Naive thymus-derived CD4-positive, alpha-beta T cell (primary cell): ENCODE results near the gene LENG1. TPM values are rescaled to one million over a fixed set of nuclear protein-coding genes. Genes with fewer than 3 reads are reported as not detected.

Experiments
- ATAC-seq: fragments of 150-1000 bp; cut with Tn5 transposase; 2 replicates; pipeline ENCODE4 v1.10.0; 2021; ENCODE audit warnings: mild to moderate bottlenecking, moderate library complexity
- CTCF ChIA-PET: fragments of 350-600 bp; sonication (Branson Sonifier 250); formaldehyde crosslinking; loops from one replicate; lab custom pipeline; 2021; ENCODE audit warnings: antibody characterized with exemption; lab: Charles Lee
- POLR2A ChIA-PET: fragments of 350-600 bp; sonication (Branson Sonifier 250); formaldehyde crosslinking; loops from one replicate; lab custom pipeline; 2021; ENCODE audit warnings: antibody characterized with exemption, inconsistent platforms; lab: Charles Lee
- DNase-seq, 9 donors: peaks; one replicate each; pipeline versions ENCODE4 v3.0.0 to v3.0.0-alpha.2; 2020 to 2022; ENCODE audit warnings: mixed read lengths in 1 of 9
- H3K27ac ChIP-seq: one replicate; pipeline ENCODE4 v1.7.0; 2013; ENCODE audit warnings: mild to moderate bottlenecking, low read depth, low read length, moderate library complexity
- H3K27me3 ChIP-seq, 2 donors: one replicate each; pipeline ENCODE4 v1.7.0; 2013; ENCODE audit warnings: low read length in 2 of 2, mild to moderate bottlenecking in 2 of 2, moderate library complexity in 2 of 2; ENCODE audit not compliant: control insufficient read depth in 2 of 2, insufficient read depth in 2 of 2
- H3K36me3 ChIP-seq, 3 experiments: 1 replicate in 2 of 3; 2 replicates in 1 of 3; pipeline ENCODE4 v1.7.0; 2013; ENCODE audit warnings: low read length in 3 of 3, mild to moderate bottlenecking in 3 of 3, moderate library complexity in 1 of 3; ENCODE audit not compliant: insufficient read depth in 3 of 3, control insufficient read depth in 2 of 3
- H3K4me1 ChIP-seq, 2 donors: one replicate each; pipeline ENCODE4 v1.7.0; 2013; ENCODE audit warnings: low read length in 2 of 2, mild to moderate bottlenecking in 2 of 2, moderate library complexity in 1 of 2; ENCODE audit not compliant: control insufficient read depth in 2 of 2, insufficient read depth in 2 of 2
- H3K4me3 ChIP-seq: 2 replicates; pipeline ENCODE4 v1.7.0; 2013; ENCODE audit warnings: mild to moderate bottlenecking, low read length
- H3K9me3 ChIP-seq, 3 experiments: 1 replicate in 2 of 3; 2 replicates in 1 of 3; pipeline ENCODE4 v1.7.0; 2013; ENCODE audit warnings: low read length in 3 of 3; ENCODE audit not compliant: control insufficient read depth in 2 of 3
- H3K27ac Mint-ChIP-seq, 9 donors: one replicate each; pipeline ENCODE4 v1.8.0; 2020 to 2022; ENCODE audit warnings: mixed read lengths in 9 of 9, mild to moderate bottlenecking in 8 of 9, moderate library complexity in 5 of 9, inconsistent platforms in 2 of 9
- H3K27me3 Mint-ChIP-seq, 5 donors: one replicate each; pipeline ENCODE4 v1.8.0; 2021 to 2022; ENCODE audit warnings: mixed read lengths in 5 of 5, mild to moderate bottlenecking in 1 of 5
- H3K36me3 Mint-ChIP-seq, 5 donors: one replicate each; pipeline ENCODE4 v1.8.0; 2020 to 2022; ENCODE audit warnings: mixed read lengths in 5 of 5, mild to moderate bottlenecking in 3 of 5, inconsistent platforms in 1 of 5
- H3K4me1 Mint-ChIP-seq, 7 donors: one replicate each; pipeline ENCODE4 v1.8.0; 2020 to 2022; ENCODE audit warnings: mixed read lengths in 7 of 7, mild to moderate bottlenecking in 3 of 7, inconsistent platforms in 1 of 7
- H3K4me3 Mint-ChIP-seq, 10 donors: one replicate each; pipeline ENCODE4 v1.8.0; 2020 to 2022; ENCODE audit warnings: mild to moderate bottlenecking in 10 of 10, mixed read lengths in 10 of 10, moderate library complexity in 6 of 10, inconsistent platforms in 2 of 10
- H3K9me3 Mint-ChIP-seq, 11 donors: one replicate each; pipeline ENCODE4 v1.8.0; 2020 to 2022; ENCODE audit warnings: mixed read lengths in 11 of 11, mild to moderate bottlenecking in 4 of 11, inconsistent platforms in 1 of 11, moderate library complexity in 1 of 11
- intact Hi-C, 2 donors: fragments of 100-400 bp; cut with micrococcal nuclease; formaldehyde crosslinking; loops; one replicate each; pipeline ENCODE4 v1.15.1; 2023
- polyA plus RNA-seq, 2 donors: library from polyadenylated mRNA; unstranded; fragments of 300-500 nt; fragmentation: Illumina TruSeq; gene quantifications; one replicate each; pipeline ENCODE4 v1.2.3, GENCODE V29; 2021
- total RNA-seq, 6 experiments: library from RNA in 5 of 6; stranded (reverse) in 5 of 6; gene quantifications; 1 replicate in 5 of 6; 2 replicates in 1 of 6; pipeline ENCODE4 v1.2.3 and lab custom pipeline; 2021 to 2026

LENG1 gene
- total and polyA plus RNA-seq, 7 experiments from 2014 or later: 7.1 to 20.4 (median 11.9) TPM

GRCh38 chr19:54191811-54192453 is 32.4 kb upstream of the LENG1 start:
- Mint-ChIP-seq H3K9me3 (peaks cover 0 to 2% (median 0%) of the 10 kb centered on the region in 11 donors), H3K4me1 (peaks cover 22 to 47% (median 36%) of the 10 kb centered on the region in 7 donors), H3K4me3 (peak overlapping the region; percentile 81 to 97 (median 90)), H3K36me3 (peaks cover 0 to 18% (median 8%) of the 10 kb centered on the region in 5 donors), H3K27me3 (peaks cover 0 to 2% (median 0%) of the 10 kb centered on the region in 5 donors), H3K27ac (peak overlapping the region; percentile 85 to 100 (median 91))
- intact Hi-C loops: loop anchor here in 1 of 2 donors (5.0 to 10.0 kb wide), 3 partner anchors 640 to 1193 kb away; partner anchors contain the start of genes RPL28 and TMEM238
- Histone ChIP-seq H3K4me1 (peaks cover 20 to 22% of the 10 kb centered on the region in 2 donors), H3K9me3 (no peaks in the 10 kb centered on the region), H3K27ac (peak overlapping the region; percentile 99), H3K4me3 (peak overlapping the region; percentile 89), H3K27me3 (no peaks in the 10 kb centered on the region), H3K36me3 (peaks cover 5 to 18% (median 5%) of the 10 kb centered on the region in 3 experiments)
- ChIA-PET CTCF (interaction anchor here (0.7 kb wide), 1 partner anchor 76 kb away, joined by 3 read pairs; no protein-coding TSS in a partner anchor), POLR2A (interaction anchor here (1.1 to 7.0 kb wide), 7 partner anchors 9 to 77 kb away, joined by 3 to 135 read pairs (median 8); partner anchors contain the start of genes LENG1, PRPF31, RPS9 and TFPT)
- ATAC-seq (no peak), DNase-seq (no peak)

DNA sequence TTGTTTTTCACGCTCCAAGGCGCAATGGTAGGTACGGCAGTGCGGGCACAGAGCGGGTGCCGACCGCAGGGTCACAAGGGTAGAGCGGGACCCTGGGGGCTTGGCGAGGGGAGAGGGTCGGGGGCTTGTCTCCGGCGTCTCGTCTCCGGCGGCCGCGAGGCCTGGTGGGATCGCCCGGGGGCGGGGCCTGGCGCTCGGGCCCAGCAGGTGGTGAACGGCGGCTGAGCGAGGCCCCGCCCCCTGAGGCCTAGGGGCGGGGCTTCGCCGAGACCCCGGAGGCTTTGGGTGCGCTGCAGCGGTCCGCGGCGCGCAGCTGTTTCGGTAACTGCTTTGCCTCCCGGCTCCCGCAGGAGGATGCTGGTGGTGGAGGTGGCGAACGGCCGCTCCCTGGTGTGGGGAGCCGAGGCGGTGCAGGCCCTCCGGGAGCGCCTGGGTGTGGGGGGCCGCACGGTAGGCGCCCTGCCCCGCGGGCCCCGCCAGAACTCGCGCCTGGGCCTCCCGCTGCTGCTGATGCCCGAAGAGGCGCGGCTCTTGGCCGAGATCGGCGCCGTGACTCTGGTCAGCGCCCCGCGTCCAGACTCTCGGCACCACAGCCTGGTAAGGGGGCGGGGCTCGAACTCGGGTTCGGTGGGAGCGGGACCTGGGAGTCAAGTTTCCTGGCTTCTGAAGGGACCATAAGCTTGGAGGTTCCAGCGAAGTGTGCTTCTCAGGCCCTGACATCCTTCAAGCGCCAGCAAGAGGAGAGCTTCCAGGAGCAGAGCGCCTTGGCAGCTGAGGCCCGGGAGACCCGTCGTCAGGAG is 31.7 kb upstream of the LENG1 start, which contains the start of gene TSEN34:
Gene TSEN34 (plus strand): TSS at position 298 of the 800 bp plus-strand sequence. CDS start 57 bp downstream, at position 355.
- intact Hi-C loops: loop anchor here in 1 of 2 donors (5.0 to 10.0 kb wide), 3 partner anchors 639 to 1194 kb away; partner anchors contain the start of genes RPL28 and TMEM238

DNA sequence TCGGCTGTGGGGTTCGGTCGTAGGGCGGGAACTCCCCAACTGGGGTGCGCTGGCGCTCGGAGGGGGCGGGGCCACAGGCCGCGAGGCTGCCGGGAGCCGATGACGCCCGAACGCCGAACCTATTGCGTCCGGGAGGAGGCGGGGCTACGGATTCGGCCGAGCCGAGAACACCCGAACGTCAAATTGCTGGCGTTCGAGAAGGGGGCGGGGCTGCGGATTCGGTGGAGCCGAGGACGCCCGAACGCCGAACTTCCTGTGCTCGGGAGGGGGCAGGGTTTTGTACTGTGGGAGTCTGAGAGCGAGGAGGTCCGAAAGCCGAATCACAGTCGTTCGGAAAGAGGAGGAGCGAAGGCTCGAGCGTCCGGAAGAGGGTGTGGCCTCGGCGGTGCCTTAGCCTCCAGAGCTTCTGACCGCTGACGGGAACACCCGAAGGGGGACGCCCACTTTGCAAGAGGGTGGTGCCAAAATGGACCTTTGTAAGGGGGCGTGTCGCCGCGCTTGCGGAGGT is 31.0 kb upstream of the LENG1 start:
- Histone ChIP-seq H3K9me3 (no peaks in the 10 kb centered on the region), H3K27me3 (no peaks in the 10 kb centered on the region), H3K4me3 (peak overlapping the region; percentile 89), H3K4me1 (peaks cover 20 to 22% of the 10 kb centered on the region in 2 donors), H3K36me3 (peaks cover 5 to 18% (median 5%) of the 10 kb centered on the region in 3 experiments), H3K27ac (peak overlapping the region; percentile 99)
- peaks cover 0 to 2% (median 0%) of the 10 kb centered on the region in 5 donors for H3K27me3 Mint-ChIP-seq
- H3K4me1 Mint-ChIP-seq: peaks cover 21 to 47% (median 38%) of the 10 kb centered on the region in 7 donors
- ATAC-seq: peak; percentile 70
- intact Hi-C loops: loop anchor here (1.0 to 10.0 kb wide), 16 partner anchors 10 to 1464 kb away; partner anchors contain the start of genes CNOT3 (in 2 of the 2), LENG8 (in 2 of the 2), MYADM (in 2 of the 2) and NDUFA3 (in 2 of the 2)
- peak overlapping the region; percentile 90 to 100 (median 93) for H3K4me3 Mint-ChIP-seq
- H3K9me3 Mint-ChIP-seq: peaks cover 0 to 2% (median 0%) of the 10 kb centered on the region in 11 donors
- CTCF ChIA-PET: no interaction called here
- peaks cover 0 to 20% (median 10%) of the 10 kb centered on the region in 5 donors for H3K36me3 Mint-ChIP-seq
- H3K27ac Mint-ChIP-seq: peak overlapping the region; percentile 97 to 100 (median 99)
- POLR2A ChIA-PET: interaction anchor here (0.6 to 7.0 kb wide), 14 partner anchors 10 to 1464 kb away, joined by 3 to 135 read pairs (median 6); partner anchors contain the start of genes CNOT3, LENG1, MYADM and PRPF31
- peak in 8 of 9 donors; percentile 99 to 100 (median 100) for DNase-seq

More for the DNA sequence above, 31.7 kb upstream of the LENG1 start, which contains the start of gene TSEN34:
- Mint-ChIP-seq H3K4me3 (peak within 1 kb of the TSS; percentile 90 to 100 (median 93)), H3K27me3 (peaks cover 0 to 2% (median 0%) of the 10 kb centered on the region in 5 donors), H3K36me3 (peaks cover 0 to 22% (median 10%) of the 10 kb centered on the region in 5 donors), H3K27ac (peak within 1 kb of the TSS; percentile 97 to 100 (median 99)), H3K9me3 (peaks cover 0 to 2% (median 0%) of the 10 kb centered on the region in 11 donors), H3K4me1 (peaks cover 22 to 47% (median 40%) of the 10 kb centered on the region in 7 donors)
- ChIA-PET POLR2A (interaction anchor here (0.6 to 7.0 kb wide), 13 partner anchors 9 to 1463 kb away, joined by 3 to 135 read pairs (median 6); partner anchors contain the start of genes CNOT3, LENG1, MYADM and PRPF31), CTCF (no interaction called here)
- Histone ChIP-seq H3K27me3 (no peaks in the 10 kb centered on the region), H3K4me3 (peak within 1 kb of the TSS; percentile 89), H3K27ac (peak within 1 kb of the TSS; percentile 99), H3K36me3 (peaks cover 5 to 18% (median 5%) of the 10 kb centered on the region in 3 experiments), H3K9me3 (no peaks in the 10 kb centered on the region), H3K4me1 (peaks cover 20 to 22% of the 10 kb centered on the region in 2 donors)
- ATAC-seq: peak; percentile 39
- DNase-seq: peak in 5 of 9 donors; percentile 84 to 96 (median 93)

- H3K4me3 Mint-ChIP-seq: peak overlapping the region; percentile 90 to 100 (median 93)
- ATAC-seq: peak; percentile 73
- ChIA-PET POLR2A (interaction anchor here (0.7 to 7.0 kb wide), 24 partner anchors 11 to 1465 kb away, joined by 3 to 135 read pairs (median 6); partner anchors contain the start of genes CNOT3, FIZ1, LENG1 and LENG8), CTCF (interaction anchor here (0.7 to 2.1 kb wide), 5 partner anchors 8 to 87 kb away, joined by 3 to 6 read pairs (median 4); partner anchors contain the start of genes CNOT3 and LENG1)
- peaks cover 0 to 18% (median 5%) of the 10 kb centered on the region in 5 donors for H3K36me3 Mint-ChIP-seq
- peaks cover 20 to 22% of the 10 kb centered on the region in 2 donors for H3K4me1 ChIP-seq
- peaks cover 0 to 2% (median 0%) of the 10 kb centered on the region in 11 donors for H3K9me3 Mint-ChIP-seq
- peaks cover 0 to 2% (median 0%) of the 10 kb centered on the region in 5 donors for H3K27me3 Mint-ChIP-seq
- peak; percentile 98 to 100 (median 100) for DNase-seq
- peaks cover 15 to 47% (median 39%) of the 10 kb centered on the region in 7 donors for H3K4me1 Mint-ChIP-seq
- peaks cover 5 to 18% (median 5%) of the 10 kb centered on the region in 3 experiments for H3K36me3 ChIP-seq
- no peaks in the 10 kb centered on the region for H3K9me3 ChIP-seq
- peak overlapping the region; percentile 99 for H3K27ac ChIP-seq
- peak overlapping the region; percentile 81 for H3K4me3 ChIP-seq
- intact Hi-C loops: loop anchor here (1.0 to 10.0 kb wide), 20 partner anchors 10 to 1464 kb away; partner anchors contain the start of genes CNOT3 (in 2 of the 2), LENG8 (in 2 of the 2), MYADM (in 2 of the 2) and NDUFA3 (in 2 of the 2)
- H3K27me3 ChIP-seq: no peaks in the 10 kb centered on the region
- H3K27ac Mint-ChIP-seq: peak overlapping the region; percentile 97 to 100 (median 99)
Observed at GRCh38 chr19:54189735-54190502, 30.4 kb upstream of the LENG1 start.
